ENCODE results near the gene WDR7.

Gene WDR7

GRCh38 chr18:56835331-56835730 lies 184.2 kb downstream of the WDR7 start:
- TF ChIP-seq CTCF (IDR thresholded peaks at IDR 0.05; ENCODE audit: insufficient read depth, low read depth, low read length, missing control alignments) = no peak
- no peak for DNase-seq (ENCODE audit: low read depth)
- no peak overlapping the region for H3K4me3 ChIP-seq (ENCODE audit: low read depth, low read length)

- TF ChIP-seq CTCF (IDR thresholded peaks at IDR 0.05; ENCODE audit: insufficient read depth, low read depth, low read length, missing control alignments) = no peak
- no peak for DNase-seq (ENCODE audit: low read depth)
- H3K4me3 ChIP-seq (ENCODE audit: low read depth, low read length) = no peak overlapping the region
Observed at GRCh38 chr18:56836173-56836572, 185.0 kb downstream of the WDR7 start.

- no peak for DNase-seq (ENCODE audit: low read depth)
- no peak for TF ChIP-seq CTCF (IDR thresholded peaks at IDR 0.05; ENCODE audit: insufficient read depth, low read depth, low read length, missing control alignments)
- H3K4me3 ChIP-seq (ENCODE audit: low read depth, low read length) = no peak overlapping the region
Observed at GRCh38 chr18:56841836-56842235, 190.7 kb downstream of the WDR7 start.

GRCh38 chr18:56843241-56843640 lies 192.1 kb downstream of the WDR7 start:
- no peak for DNase-seq (ENCODE audit: low read depth)
- no peak overlapping the region for H3K4me3 ChIP-seq (ENCODE audit: low read depth, low read length)
- TF ChIP-seq CTCF (IDR thresholded peaks at IDR 0.05; ENCODE audit: insufficient read depth, low read depth, low read length, missing control alignments) = no peak

- no peak overlapping the region for H3K4me3 ChIP-seq (ENCODE audit: low read depth, low read length)
- DNase-seq (ENCODE audit: low read depth) = no peak
- TF ChIP-seq CTCF (IDR thresholded peaks at IDR 0.05; ENCODE audit: insufficient read depth, low read depth, low read length, missing control alignments) = no peak
Observed at GRCh38 chr18:56844556-56844955, 193.4 kb downstream of the WDR7 start.

- no peak for TF ChIP-seq CTCF (IDR thresholded peaks at IDR 0.05; ENCODE audit: insufficient read depth, low read depth, low read length, missing control alignments)
- DNase-seq (ENCODE audit: low read depth) = peak; percentile 20
- no peak overlapping the region for H3K4me3 ChIP-seq (ENCODE audit: low read depth, low read length)
Observed at GRCh38 chr18:56851774-56852173, 200.6 kb downstream of the WDR7 start.

GRCh38 chr18:56853961-56854360 lies 202.8 kb downstream of the WDR7 start:
- no peak for TF ChIP-seq CTCF (IDR thresholded peaks at IDR 0.05; ENCODE audit: insufficient read depth, low read depth, low read length, missing control alignments)
- DNase-seq (ENCODE audit: low read depth) = no peak
- H3K4me3 ChIP-seq (ENCODE audit: low read depth, low read length) = no peak overlapping the region
